Activated CD4-positive, alpha-beta T cell treated with anti-CD3 and anti-CD28 coated beads, Interleukin-2, amount 10 ng/mL, durations not matched to agents 7 days and 5 days (primary cell): ENCODE measurements around the gene RLN1. TPM values are rescaled to one million over a fixed set of nuclear protein-coding genes. Genes with fewer than 3 reads are reported as not detected.
"Not testable (repeated sequence)": the region's sequence is repeated elsewhere in the genome, so short reads cannot be mapped to it uniquely, and the experiment has no call there.

Source experiments
- CTCF ChIA-PET: fragments of 350-600 bp; sonication (Branson Sonifier 250); formaldehyde crosslinking; loops from one replicate; lab custom pipeline; 2021; ENCODE audit warnings: antibody characterized with exemption; lab: Charles Lee
- POLR2A ChIA-PET: fragments of 350-600 bp; sonication (Branson Sonifier 250); formaldehyde crosslinking; loops from one replicate; lab custom pipeline; 2021; ENCODE audit warnings: antibody characterized with exemption; lab: Charles Lee
- DNase-seq: peaks from one replicate; pipeline ENCODE4 v3.0.0-alpha.2; 2020
- H3K27ac Mint-ChIP-seq: one replicate; pipeline ENCODE4 v1.8.0; 2021; ENCODE audit warnings: mild to moderate bottlenecking, moderate library complexity, mixed read lengths
- H3K27me3 Mint-ChIP-seq: one replicate; pipeline ENCODE4 v1.8.0; 2021; ENCODE audit warnings: mixed read lengths
- H3K36me3 Mint-ChIP-seq: one replicate; pipeline ENCODE4 v1.8.0; 2021; ENCODE audit warnings: low read depth, mixed read lengths
- H3K4me1 Mint-ChIP-seq: one replicate; pipeline ENCODE4 v1.8.0; 2021; ENCODE audit warnings: mixed read lengths
- H3K4me3 Mint-ChIP-seq: one replicate; pipeline ENCODE4 v1.8.0; 2021; ENCODE audit warnings: mild to moderate bottlenecking, moderate library complexity, mixed read lengths
- H3K9me3 Mint-ChIP-seq: one replicate; pipeline ENCODE4 v1.8.0; 2021; ENCODE audit warnings: mixed read lengths
- total RNA-seq, 2 experiments: library from RNA; stranded (reverse); gene quantifications; one replicate each; pipeline ENCODE4 v1.2.3, GENCODE V29; 2021

The RLN1 gene
- total RNA-seq, 2 experiments from 2014 or later = 1.6 to 2.6 TPM

- peaks cover 33% of the 10 kb centered on the region for H3K4me1 Mint-ChIP-seq
- DNase-seq = no peak
- ChIA-PET CTCF (no interaction called here), POLR2A (no interaction called here)
- no peak overlapping the region for H3K4me3 Mint-ChIP-seq
- H3K27me3 Mint-ChIP-seq = no peaks in the 10 kb centered on the region
- H3K27ac Mint-ChIP-seq = no peak overlapping the region
- H3K36me3 Mint-ChIP-seq = peaks cover 36% of the 10 kb centered on the region
- H3K9me3 Mint-ChIP-seq = peaks cover 20% of the 10 kb centered on the region
Observed at GRCh38 chr9:5355817-5356216, 16.1 kb upstream of the RLN1 start.

GRCh38 chr9:5355226-5355625, 15.6 kb upstream of the RLN1 start:
- DNase-seq = no peak
- H3K36me3 Mint-ChIP-seq = peaks cover 38% of the 10 kb centered on the region
- ChIA-PET CTCF (no interaction called here), POLR2A (no interaction called here)
- peaks cover 35% of the 10 kb centered on the region for H3K4me1 Mint-ChIP-seq
- H3K4me3 Mint-ChIP-seq = no peak overlapping the region
- H3K27ac Mint-ChIP-seq = no peak overlapping the region
- peaks cover 20% of the 10 kb centered on the region for H3K9me3 Mint-ChIP-seq
- no peaks in the 10 kb centered on the region for H3K27me3 Mint-ChIP-seq

DNA sequence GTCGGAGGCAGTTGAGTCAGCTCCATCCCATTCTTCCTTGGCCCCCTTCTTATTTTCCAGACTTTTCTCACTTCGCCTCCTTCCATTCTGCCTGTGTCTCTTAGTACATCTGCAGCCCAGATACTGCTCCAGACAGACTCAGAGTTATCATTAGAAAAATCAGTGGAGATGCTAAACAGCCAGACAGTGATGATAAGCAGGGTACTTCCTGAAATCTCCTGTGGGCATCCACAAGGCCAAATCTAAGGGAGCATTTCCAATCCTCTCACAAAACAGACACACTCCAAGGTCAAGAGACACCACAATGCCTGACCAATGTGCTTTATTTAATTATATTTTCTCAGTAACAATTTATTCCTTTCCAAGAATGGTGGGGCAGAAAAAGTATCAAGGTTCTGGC, 14.5 kb upstream of the RLN1 start:
- Mint-ChIP-seq H3K27ac (no peak overlapping the region), H3K4me3 (no peak overlapping the region), H3K4me1 (peaks cover 39% of the 10 kb centered on the region), H3K9me3 (peaks cover 26% of the 10 kb centered on the region), H3K27me3 (no peaks in the 10 kb centered on the region), H3K36me3 (peaks cover 40% of the 10 kb centered on the region)
- ChIA-PET CTCF (interaction anchor here (1.0 kb wide), 1 partner anchor 29 kb away, joined by 3 read pairs; no protein-coding TSS in a partner anchor), POLR2A (no interaction called here)
- DNase-seq = no peak

DNA sequence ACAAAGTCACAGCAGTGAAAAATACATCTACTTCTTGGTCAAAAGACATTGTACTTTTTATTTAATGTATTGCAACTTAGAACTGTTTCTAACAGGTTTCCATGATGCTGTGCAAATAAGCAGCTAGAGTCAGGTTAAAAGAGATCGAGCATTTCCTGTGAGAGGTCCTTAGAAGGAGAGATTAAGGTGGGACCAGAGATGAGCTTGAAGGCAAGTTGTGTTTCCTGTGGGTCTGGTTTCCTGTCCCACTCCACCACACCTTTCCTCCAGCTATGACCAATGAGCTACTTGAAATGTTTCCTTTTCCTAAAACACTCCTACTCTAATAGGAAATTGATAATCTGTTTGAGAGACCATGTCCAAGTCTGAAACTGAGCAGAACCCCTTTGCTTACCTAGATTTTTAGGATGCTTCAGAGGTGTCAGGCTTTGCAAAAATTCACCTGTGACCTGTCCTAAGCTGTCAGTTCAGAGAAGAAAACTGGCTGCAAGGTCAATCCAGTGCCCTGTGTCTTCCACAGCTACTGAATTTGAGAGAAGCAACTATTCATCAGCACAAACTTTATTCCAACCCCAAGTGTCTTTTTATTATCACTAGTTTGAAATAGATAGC, 13.1 kb upstream of the RLN1 start:
- Mint-ChIP-seq H3K27ac (peak overlapping the region; percentile 83), H3K27me3 (no peaks in the 10 kb centered on the region), H3K9me3 (peaks cover 30% of the 10 kb centered on the region), H3K4me3 (peak overlapping the region; percentile 33), H3K4me1 (peaks cover 39% of the 10 kb centered on the region), H3K36me3 (peaks cover 43% of the 10 kb centered on the region)
- ChIA-PET CTCF (interaction anchor here (0.5 to 1.5 kb wide), 5 partner anchors 8 to 210 kb away, joined by 3 read pairs; no protein-coding TSS in a partner anchor), POLR2A (interaction anchor here (0.7 kb wide), 1 partner anchor 611 kb away, joined by 3 read pairs; no protein-coding TSS in a partner anchor)
- peak; percentile 49 for DNase-seq

DNA sequence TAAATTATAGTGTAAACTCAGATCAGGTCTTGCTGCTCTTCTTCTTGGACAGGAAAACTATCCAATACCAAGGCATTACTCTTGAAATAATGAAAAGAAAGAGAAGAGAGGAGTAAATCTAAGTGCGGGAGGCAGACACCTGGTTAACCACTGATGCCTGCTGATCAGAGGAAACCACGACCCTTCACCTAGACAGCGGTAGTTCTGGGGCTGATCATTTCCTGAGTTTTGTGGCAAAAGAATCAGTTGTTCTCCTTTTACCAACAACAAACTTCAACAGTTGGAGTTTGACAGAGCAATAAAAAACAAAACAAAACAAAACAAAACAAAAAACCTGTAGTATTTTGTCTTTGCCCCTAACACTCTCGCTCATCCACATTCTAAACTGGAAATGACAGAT, 3.0 kb downstream of the RLN1 start:
- peak overlapping the region; percentile 63 for H3K4me3 Mint-ChIP-seq
- DNase-seq = peak; percentile 54
- POLR2A ChIA-PET = no interaction called here
- peaks cover 38% of the 10 kb centered on the region for H3K4me1 Mint-ChIP-seq
- H3K9me3 Mint-ChIP-seq = no peaks in the 10 kb centered on the region
- CTCF ChIA-PET = no interaction called here
- H3K27me3 Mint-ChIP-seq = no peaks in the 10 kb centered on the region
- H3K36me3 Mint-ChIP-seq = peaks cover 26% of the 10 kb centered on the region
- peak overlapping the region; percentile 85 for H3K27ac Mint-ChIP-seq

- H3K27me3 Mint-ChIP-seq, H3K4me3 Mint-ChIP-seq, POLR2A ChIA-PET, H3K9me3 Mint-ChIP-seq, H3K27ac Mint-ChIP-seq, DNase-seq, CTCF ChIA-PET: not testable (repeated sequence)
- Mint-ChIP-seq H3K4me1 (peaks cover 25% of the 10 kb centered on the region), H3K36me3 (peaks cover 56% of the 10 kb centered on the region)
Observed at GRCh38 chr9:5331276-5331675, 8.4 kb downstream of the RLN1 start.

DNA sequence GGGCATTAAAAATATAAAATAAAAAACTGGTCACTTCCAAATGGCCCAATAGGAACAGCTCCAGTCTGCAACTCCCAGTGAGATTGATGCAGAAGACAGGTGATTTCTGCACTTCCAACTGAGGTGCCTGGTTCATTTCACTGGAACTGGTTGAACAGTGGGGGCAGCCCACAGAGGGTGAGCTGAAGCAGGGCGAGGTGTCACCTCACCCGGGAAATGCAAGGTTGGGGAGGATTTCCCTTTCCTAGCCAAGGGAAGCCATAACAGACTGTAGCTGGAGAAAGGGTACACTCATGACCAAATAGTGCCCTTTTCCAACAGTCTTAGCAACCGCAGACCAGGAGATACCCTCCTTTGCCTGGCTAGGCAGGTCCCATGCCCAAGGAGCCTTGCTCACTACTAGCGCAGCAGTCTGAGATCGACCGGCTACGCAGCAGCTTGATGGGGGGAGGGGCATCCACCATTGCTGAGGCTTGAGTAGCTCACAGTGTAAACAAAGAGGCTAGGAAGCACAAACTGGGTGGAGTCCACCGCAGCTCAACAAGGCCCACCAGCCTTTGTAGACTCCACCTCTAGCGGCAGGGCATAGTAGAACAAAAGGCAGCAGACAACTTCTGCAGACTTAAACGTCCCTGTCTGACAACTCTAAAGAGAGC, 12.7 kb downstream of the RLN1 start:
- POLR2A ChIA-PET = no interaction called here
- CTCF ChIA-PET = interaction anchor here (1.0 to 1.1 kb wide), 3 partner anchors 16 to 337 kb away, joined by 3 to 4 read pairs (median 3); partner anchors contain the start of gene PDCD1LG2
- no peaks in the 10 kb centered on the region for H3K27me3 Mint-ChIP-seq
- peaks cover 3% of the 10 kb centered on the region for H3K9me3 Mint-ChIP-seq
- H3K36me3 Mint-ChIP-seq = peaks cover 31% of the 10 kb centered on the region
- H3K4me3 Mint-ChIP-seq = no peak overlapping the region
- no peak overlapping the region for H3K27ac Mint-ChIP-seq
- H3K4me1 Mint-ChIP-seq = peaks cover 12% of the 10 kb centered on the region
- DNase-seq = peak; percentile 17

- POLR2A ChIA-PET = no interaction called here
- H3K4me1 Mint-ChIP-seq = peaks cover 14% of the 10 kb centered on the region
- CTCF ChIA-PET = interaction anchor here (1.0 kb wide), 1 partner anchor 17 kb away, joined by 3 read pairs; no protein-coding TSS in a partner anchor
- peaks cover 3% of the 10 kb centered on the region for H3K9me3 Mint-ChIP-seq
- no peak for DNase-seq
- peaks cover 27% of the 10 kb centered on the region for H3K36me3 Mint-ChIP-seq
- no peaks in the 10 kb centered on the region for H3K27me3 Mint-ChIP-seq
- H3K27ac Mint-ChIP-seq = no peak overlapping the region
- H3K4me3 Mint-ChIP-seq = no peak overlapping the region
Observed at GRCh38 chr9:5326187-5326586, 13.5 kb downstream of the RLN1 start.

DNA sequence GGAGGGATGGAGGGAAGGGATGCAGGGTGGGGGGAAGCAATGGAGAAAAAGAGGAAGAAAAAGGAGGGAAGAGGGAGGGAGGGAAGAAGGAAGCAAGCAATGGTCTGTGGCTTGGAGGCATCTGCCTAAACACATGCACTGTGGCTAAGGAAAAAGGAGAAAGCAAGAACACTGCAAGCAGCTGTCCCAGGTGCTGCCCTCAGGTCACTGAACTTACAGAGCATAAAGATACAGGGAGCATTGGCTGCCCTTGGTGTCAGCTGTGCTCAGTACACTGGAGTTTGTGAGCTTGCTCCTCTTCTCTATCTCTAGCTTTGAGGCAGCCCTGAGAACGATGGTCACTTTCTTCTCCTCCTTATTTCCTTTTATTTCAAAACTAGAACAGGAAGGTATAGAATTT, 18.1 kb downstream of the RLN1 start:
- H3K27me3 Mint-ChIP-seq, DNase-seq, H3K9me3 Mint-ChIP-seq, H3K36me3 Mint-ChIP-seq, POLR2A ChIA-PET, H3K4me3 Mint-ChIP-seq, H3K27ac Mint-ChIP-seq: not testable (repeated sequence)
- H3K4me1 Mint-ChIP-seq = peaks cover 11% of the 10 kb centered on the region
- CTCF ChIA-PET = interaction anchor here (1.3 kb wide), 1 partner anchor 528 kb away, joined by 3 read pairs; no protein-coding TSS in a partner anchor

DNA sequence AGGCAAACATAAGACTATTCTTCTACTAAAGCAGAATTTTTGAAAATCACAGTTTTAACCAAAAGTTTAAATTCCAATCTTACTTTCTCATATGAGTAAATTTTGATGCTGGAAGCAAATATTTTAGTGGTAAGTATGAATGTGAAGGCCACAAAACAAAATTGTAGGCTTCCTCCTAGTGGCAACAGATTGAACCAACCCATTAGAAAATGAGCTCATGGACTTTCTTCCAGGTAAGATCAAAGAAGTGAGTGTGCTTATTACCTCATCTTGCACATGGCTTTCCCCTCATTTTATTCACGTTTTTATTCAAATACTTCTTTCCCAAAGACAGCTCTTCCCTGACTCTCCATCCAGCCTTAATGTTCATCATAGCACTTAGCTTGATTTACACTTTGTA, 18.6 kb downstream of the RLN1 start:
- Mint-ChIP-seq H3K27me3 (no peaks in the 10 kb centered on the region), H3K4me3 (no peak overlapping the region), H3K27ac (no peak overlapping the region), H3K36me3 (peaks cover 11% of the 10 kb centered on the region), H3K4me1 (peaks cover 6% of the 10 kb centered on the region), H3K9me3 (peaks cover 7% of the 10 kb centered on the region)
- POLR2A ChIA-PET = no interaction called here
- no peak for DNase-seq
- CTCF ChIA-PET = interaction anchor here (1.3 kb wide), 1 partner anchor 528 kb away, joined by 3 read pairs; no protein-coding TSS in a partner anchor

DNA sequence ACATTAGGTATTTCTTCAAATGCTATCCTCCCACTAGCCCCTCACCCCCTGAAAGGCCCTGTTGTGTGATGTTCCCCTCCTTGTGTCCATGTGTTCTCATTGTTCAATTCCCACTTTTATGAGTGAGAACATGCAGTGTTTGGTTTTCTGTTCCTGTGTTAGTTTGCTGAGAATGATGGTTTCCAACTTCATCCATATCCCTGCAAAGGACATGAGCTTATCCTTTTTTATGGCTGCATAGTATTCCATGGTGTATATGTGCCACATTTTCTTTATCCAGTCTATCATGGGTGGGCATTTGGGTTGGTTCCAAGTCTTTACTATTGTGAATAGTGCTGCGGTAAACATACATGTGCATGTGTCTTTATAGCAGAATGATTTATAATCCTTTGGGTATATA, 23.3 kb downstream of the RLN1 start:
- H3K4me1 Mint-ChIP-seq, H3K27ac Mint-ChIP-seq, H3K4me3 Mint-ChIP-seq, POLR2A ChIA-PET, DNase-seq, CTCF ChIA-PET, H3K27me3 Mint-ChIP-seq: not testable (repeated sequence)
- Mint-ChIP-seq H3K9me3 (peaks cover 23% of the 10 kb centered on the region), H3K36me3 (peaks cover 25% of the 10 kb centered on the region)

- Mint-ChIP-seq H3K27me3 (no peaks in the 10 kb centered on the region), H3K4me3 (no peak overlapping the region), H3K4me1 (peaks cover 3% of the 10 kb centered on the region), H3K36me3 (peaks cover 25% of the 10 kb centered on the region), H3K27ac (no peak overlapping the region), H3K9me3 (peaks cover 23% of the 10 kb centered on the region)
- ChIA-PET CTCF (interaction anchor here (0.5 to 1.9 kb wide), 2 partner anchors 11 to 556 kb away, joined by 4 to 5 read pairs; partner anchors contain the start of gene RLN2), POLR2A (no interaction called here)
- DNase-seq = no peak
Observed at GRCh38 chr9:5315187-5315923, 24.3 kb downstream of the RLN1 start.
